GM21786 (cell line): ENCODE results near the gene ROPN1L.
"Not testable (repeated sequence)": the region's sequence is repeated elsewhere in the genome, so short reads cannot be mapped to it uniquely, and the experiment has no call there.

ENCODE experiments used
- ATAC-seq: cut with Tn5 transposase; IDR thresholded peaks from one replicate; pipeline ENCODE4 v1.9.1; 2021; ENCODE audit not compliant: unreplicated experiment

Gene ROPN1L

DNA sequence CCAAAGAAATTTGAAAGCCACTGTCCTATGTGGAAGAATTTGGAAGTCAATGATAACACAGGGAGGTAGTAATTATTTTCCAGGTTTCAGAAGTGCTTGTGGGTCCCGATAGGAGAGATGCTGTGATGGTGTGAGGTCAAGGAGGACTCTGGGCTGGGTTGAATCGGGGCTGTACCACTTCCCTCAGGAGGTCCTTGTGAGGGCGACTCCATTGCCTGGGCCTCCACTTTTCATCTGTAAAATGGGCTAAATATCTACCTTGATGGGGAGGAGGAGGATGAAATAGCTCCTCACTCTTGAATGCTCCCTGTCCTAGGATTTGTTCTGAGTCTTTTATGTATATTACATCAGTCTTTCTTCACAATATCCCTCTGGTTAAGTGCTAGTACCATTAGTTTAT lies 59.0 kb downstream of the ROPN1L start:
- ATAC-seq, result no peak

DNA sequence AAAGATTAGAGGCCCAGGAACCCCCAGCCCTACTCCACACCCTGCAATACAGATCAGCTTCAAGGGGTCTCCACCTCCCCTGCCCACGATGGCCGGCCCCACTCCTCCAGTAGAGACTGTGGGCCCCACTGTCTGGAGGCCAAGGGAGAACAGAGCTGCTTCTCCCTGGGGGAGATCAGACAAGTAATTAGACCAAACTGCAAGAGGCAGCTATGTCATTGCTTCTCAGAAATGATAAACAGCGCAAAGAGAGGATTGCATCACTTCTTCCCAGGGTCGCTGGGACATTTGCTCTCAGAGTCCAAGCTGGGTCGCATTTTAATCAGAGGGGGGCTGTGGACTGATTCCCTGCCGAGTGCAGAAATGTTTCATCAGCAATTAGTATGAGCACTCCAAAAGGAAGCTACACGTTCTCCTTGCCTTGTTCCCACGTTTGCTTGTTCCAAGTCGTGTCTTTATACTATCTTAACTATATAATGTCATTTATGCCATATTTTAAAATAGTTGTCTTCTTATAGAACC lies 59.9 kb downstream of the ROPN1L start:
- no peak for ATAC-seq

DNA sequence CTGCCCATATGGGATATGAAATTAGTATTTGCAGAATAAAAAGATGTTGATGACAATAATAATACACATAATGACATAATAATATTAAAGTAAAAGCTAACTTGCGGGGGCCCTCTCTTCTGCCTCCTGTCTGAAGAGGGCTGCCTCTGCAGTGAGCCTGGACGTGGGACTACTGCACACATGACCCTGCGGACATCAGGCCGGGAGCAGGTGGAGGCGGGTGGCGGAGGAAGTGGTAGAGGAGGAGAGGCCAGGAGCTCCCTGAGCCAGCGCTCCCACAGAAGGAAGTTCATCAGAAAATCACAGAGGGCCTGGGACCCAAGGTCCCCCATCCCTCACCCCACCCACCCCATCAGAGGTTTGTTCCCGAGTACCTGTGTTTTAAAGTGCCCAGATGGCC lies 60.5 kb downstream of the ROPN1L start:
- no peak for ATAC-seq

DNA sequence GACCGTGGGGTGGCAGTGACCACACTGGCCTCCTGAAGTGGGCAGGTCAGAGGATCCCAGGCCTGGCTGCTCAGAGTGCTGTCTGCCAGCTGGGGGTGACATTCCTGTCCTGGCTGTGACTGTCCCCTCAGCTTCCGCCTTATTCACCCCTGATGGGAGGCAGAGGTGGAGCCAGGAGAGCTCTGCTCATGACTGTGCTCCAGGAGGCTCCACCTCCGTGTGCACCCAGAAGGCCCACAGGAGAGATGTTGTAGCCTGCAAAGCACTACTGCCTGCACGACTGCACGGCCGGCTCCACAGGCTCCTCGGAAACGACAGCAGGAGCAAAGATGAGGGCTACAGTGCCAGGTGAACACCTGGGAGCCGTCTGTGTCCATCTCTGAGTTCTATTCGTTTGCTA lies 60.9 kb downstream of the ROPN1L start:
- ATAC-seq, result no peak

DNA sequence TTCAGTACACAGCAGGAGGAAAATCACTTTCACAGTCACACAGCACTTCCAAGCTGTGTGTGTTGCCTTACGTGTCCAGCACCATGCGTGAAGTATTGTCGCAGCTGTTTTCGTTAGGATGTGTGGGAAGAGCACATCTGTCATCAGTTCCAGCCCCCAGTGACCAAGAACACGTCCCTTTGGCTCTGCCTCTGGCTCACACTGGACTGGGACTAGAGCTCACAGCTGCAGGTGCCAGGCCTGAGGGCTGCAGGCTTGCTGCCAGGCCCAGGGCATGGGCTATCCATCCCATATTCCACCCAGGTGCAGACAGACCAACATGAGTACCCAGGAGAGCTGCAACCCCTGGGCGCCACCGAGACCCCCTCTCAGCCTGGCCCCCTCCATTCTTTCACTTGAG lies 61.6 kb downstream of the ROPN1L start:
- no peak for ATAC-seq

DNA sequence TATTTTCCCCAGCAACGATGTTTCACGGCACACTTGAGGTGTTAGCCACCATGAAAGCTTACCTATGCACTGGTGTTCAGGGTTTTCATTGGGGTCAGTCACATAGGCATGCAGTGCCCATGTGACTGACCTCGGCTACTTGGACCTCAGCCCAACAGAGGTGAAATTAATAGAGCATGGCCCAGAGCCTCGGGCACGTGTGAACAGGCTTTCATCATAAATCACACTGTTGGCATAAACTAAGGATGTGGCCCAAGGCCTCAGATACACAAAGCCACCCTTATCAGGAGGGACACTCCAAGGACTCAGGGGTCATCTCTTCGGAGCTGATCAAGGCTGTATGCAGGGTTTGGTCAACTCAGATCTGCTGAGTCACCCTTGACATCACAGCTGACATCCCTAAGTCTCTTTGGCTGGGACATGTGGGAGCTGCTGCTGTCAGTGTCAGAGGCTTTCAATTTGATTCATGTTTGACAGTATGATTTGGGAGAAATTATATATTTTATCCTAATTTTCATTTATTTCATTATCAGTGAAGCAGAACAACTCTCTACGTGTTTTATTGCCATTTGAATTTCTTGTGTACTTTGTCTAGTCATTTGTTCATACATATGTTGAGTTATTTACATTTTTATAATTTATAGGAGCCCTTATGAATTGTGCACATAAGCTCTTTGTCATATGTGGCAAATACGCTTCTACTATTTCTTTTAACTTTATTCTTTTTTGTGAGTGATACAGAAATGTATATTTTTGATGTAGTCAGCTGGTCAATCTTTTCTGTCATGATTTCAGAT lies 62.5 kb downstream of the ROPN1L start:
- no peak for ATAC-seq

DNA sequence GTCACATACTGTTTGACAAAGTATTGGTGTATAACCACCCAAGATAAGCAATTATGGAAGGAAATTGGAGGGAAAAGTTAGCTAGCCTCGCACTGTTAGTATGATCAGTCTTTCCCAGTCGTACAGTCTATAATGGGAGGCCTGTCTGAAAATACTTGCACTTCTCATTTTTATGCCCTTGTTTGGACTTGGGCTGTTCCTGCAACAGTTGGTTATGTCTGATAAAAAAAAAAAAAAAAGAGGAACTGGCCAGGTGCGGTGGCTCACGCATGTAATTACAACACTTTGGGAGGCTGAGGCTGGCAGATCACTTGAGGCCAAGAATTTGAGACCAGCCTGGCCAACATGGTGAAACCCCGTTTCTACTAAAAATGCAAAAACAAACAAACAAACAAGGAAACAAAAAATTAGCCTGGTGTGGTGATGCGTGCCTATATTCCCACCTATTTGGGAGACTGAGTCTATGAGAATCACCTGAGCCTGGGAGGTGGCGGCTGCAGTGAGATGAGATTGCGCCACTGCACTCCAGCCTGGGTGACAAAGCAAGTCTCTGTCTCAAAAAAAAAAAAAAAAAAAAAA lies 63.9 kb downstream of the ROPN1L start:
- peak; percentile 78 for ATAC-seq

DNA sequence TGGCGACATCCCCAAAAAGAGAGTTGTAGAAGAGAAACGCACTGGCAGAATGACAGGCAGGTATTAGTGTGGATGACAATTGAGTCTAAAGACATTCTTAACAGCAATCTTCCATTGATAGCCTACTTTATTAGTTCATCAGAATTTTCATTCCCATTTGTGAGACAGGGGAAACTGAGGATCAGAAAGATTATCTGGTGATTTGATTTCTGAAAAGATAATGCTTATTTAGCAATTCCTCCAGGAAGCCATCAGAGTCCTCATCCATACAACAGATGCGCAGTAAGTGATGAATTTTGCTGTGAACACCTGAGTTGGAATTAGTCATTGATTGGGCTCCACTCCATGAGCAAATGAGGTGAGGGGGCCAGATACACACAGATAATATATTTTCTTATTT lies 64.9 kb downstream of the ROPN1L start:
- ATAC-seq, result no peak

DNA sequence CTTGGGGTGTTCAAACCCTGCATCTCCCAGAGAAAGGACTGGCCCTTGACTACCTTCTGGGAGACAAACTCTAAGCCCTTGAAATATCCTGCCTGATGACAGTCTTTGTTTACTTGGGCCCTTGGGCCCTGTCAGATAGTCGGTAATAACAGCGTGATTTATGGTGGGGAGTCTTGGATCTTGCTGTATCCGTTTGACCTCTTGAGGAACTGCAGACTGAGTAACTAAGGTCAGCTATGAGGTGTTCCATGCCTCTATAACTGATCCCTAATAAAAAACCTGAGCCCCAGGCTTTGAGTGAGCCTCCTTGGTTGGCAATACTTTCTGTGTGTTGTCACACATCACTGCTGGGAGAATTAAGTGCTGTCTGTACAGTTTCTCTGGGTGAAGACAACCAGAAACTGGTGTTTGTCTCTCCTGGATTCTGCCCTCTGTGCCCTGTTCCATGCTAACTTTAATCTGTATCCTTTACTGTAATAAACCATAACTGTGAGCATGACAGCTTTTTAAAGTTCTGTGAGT lies 66.0 kb downstream of the ROPN1L start:
- ATAC-seq, result no peak

DNA sequence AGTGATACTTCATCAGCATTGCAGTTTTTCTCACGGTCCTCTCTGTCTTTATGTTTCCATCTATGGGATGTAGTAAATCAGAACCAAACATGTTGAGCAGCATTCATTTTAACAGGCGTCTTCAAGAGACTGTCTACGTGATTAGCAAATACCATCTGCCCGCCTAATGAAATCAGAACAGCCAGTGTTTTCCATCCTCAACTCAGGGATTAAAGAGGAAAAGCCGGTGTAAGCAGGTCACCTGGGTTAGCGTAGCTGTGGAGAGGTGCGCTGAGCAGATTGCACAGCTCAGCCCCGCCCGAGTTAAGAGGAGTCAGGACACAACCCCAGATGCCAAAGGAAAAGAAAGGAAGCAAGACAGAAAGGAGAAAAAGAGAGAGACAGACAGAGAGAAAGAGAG lies 67.9 kb downstream of the ROPN1L start:
- no peak for ATAC-seq

DNA sequence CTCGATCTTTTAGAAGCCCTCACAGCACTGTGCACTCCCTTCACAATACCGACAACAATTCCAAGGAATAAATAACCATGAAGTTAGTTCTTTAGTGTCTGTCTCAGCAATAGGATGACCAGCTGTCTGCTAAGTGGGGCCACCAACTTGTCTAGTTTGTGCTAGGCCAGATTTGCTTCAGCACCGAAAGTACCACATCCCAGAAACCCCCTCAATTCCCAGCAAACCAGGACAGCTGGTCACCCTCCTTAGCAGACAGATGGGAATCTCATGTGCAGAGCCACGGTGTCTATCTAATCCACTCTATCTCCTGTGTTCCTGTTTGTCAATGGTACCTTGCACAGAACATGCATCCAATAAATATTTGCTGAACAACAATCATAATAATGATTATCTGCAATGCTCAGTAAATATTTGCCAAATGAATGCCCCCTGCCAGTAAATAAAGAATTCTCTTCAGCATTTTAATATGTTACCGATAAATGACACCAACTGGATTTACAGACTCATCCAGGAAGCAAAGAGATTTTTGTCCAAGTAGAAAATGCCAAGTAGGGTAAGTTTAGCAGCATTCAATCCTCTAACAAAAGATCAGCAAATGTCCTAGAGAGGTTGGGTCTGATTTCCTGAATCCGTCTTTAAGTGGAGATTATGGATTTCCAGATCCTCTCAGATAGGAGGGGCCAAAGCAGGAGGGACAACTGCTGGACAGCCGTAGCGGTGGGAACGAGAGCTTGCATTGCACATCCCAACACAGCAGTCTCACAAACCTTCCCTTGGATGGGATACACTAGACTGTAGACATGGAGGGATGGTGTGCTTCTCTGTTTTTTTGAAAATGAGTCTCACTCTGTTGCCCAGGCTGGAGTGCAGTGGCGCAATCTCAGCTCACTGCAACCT lies 70.3 kb downstream of the ROPN1L start:
- ATAC-seq, result no peak

DNA sequence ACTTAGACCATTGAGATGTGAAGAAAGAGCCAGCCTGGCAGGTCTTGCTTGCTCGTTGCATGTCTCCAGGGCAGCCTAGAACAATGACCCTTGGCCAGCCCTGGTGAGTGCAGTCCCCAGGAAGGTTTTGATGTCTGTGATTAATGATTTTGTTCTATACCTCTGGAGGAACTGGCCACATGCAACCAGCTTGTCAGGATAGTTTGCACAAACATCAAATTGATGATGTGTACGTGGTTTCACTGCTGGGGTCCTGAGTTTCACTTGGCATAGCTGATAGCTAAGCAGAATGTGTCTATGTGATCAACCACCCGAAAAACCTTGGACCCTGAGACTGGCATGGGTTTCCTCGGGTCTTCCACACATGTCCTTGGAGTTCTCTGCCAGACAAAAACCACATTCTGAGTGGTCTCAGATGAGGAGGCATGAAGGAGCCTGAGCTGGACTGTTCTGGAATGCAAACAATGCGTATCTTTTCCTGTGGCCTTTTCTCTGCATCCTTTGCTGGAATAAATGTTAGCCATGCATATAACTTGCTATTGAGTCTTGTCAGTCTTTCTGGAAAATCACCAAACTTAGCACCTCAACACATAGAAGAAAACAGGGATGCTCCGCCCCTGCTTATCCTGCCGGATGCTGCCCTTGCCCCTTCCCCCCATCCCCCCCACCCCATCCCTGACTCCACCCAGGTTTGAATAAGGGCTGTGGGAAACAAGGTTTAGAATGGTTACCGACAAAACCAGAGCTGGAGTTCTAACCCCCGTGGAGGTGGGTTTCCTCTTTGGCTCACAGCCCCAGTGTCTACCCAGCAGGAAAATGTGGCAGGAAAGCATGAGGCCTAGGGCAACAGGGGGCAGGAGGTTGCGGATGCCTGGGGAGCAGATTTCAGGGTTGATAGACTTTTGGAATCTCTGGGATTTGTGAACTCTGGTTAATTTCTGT lies 72.1 kb downstream of the ROPN1L start:
- no peak for ATAC-seq

DNA sequence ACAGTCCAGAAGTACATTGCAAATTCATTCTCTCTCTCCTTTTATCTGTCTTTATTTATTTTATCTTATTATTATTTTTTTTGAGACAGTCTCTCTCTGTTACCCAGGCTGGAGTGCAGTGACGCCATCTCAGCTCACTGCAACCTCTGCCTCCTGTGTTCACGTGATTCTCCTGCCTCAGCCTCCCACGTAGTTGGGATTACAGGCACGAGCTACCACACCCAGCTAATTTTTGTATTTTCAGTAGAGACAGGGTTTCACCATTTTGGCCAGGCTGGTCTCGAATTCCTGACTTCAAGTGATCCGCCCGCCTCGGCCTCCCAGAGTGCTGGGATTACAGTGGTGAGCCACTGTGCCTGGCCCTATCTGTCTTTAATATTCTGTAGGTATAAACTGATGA lies 72.9 kb downstream of the ROPN1L start:
- ATAC-seq, result not testable (repeated sequence)
